Rectal smooth muscle tissue (tissue), 1 donor: ENCODE results near the gene KIAA1671.

Experiments used
- H3K27ac ChIP-seq: one replicate; pipeline ENCODE4 v1.7.0; 2013; ENCODE audit warnings: low read depth, low read length, inconsistent platforms
- H3K27me3 ChIP-seq: one replicate; pipeline ENCODE4 v1.7.0; 2013; ENCODE audit warnings: low read length; ENCODE audit not compliant: control insufficient read depth, insufficient read depth
- H3K36me3 ChIP-seq: one replicate; pipeline ENCODE4 v1.7.0; 2013; ENCODE audit warnings: low read length; ENCODE audit not compliant: control insufficient read depth, insufficient read depth
- H3K4me1 ChIP-seq: one replicate; pipeline ENCODE4 v1.7.0; 2013; ENCODE audit warnings: low read length; ENCODE audit not compliant: control insufficient read depth, insufficient read depth
- H3K4me3 ChIP-seq: one replicate; pipeline ENCODE4 v1.7.0; 2013; ENCODE audit warnings: low read length
- H3K9ac ChIP-seq: one replicate; pipeline ENCODE4 v1.7.0; 2013; ENCODE audit warnings: low read length

The KIAA1671 gene

GRCh38 chr22:24975813-24976341 lies 23.4 kb downstream of the KIAA1671 start:
- H3K4me3 ChIP-seq, result no peak overlapping the region
- H3K4me1 ChIP-seq, result no peaks in the 10 kb centered on the region
- H3K9ac ChIP-seq, result no peak overlapping the region
- H3K27me3 ChIP-seq, result no peaks in the 10 kb centered on the region
- H3K36me3 ChIP-seq, result no peaks in the 10 kb centered on the region
- no peak overlapping the region for H3K27ac ChIP-seq

GRCh38 chr22:24976442-24977218 lies 24.1 kb downstream of the KIAA1671 start:
- Histone ChIP-seq H3K9ac (no peak overlapping the region), H3K36me3 (no peaks in the 10 kb centered on the region), H3K27me3 (no peaks in the 10 kb centered on the region), H3K27ac (no peak overlapping the region), H3K4me3 (no peak overlapping the region), H3K4me1 (no peaks in the 10 kb centered on the region)

- Histone ChIP-seq H3K4me1 (no peaks in the 10 kb centered on the region), H3K27ac (peak overlapping the region; percentile 44), H3K27me3 (no peaks in the 10 kb centered on the region), H3K36me3 (no peaks in the 10 kb centered on the region), H3K4me3 (no peak overlapping the region), H3K9ac (no peak overlapping the region)
Measured at GRCh38 chr22:24977370-24978221, 25.1 kb downstream of the KIAA1671 start.

- no peak overlapping the region for H3K9ac ChIP-seq
- no peak overlapping the region for H3K27ac ChIP-seq
- H3K27me3 ChIP-seq, result no peaks in the 10 kb centered on the region
- H3K36me3 ChIP-seq, result no peaks in the 10 kb centered on the region
- H3K4me1 ChIP-seq, result no peaks in the 10 kb centered on the region
- H3K4me3 ChIP-seq, result no peak overlapping the region
Measured at GRCh38 chr22:24978308-24978707, 25.8 kb downstream of the KIAA1671 start.

- H3K27ac ChIP-seq, result no peak overlapping the region
Measured at GRCh38 chr22:24981066-24981465, 28.6 kb downstream of the KIAA1671 start.

GRCh38 chr22:24981656-24982055 lies 29.1 kb downstream of the KIAA1671 start:
- H3K27me3 ChIP-seq, result no peaks in the 10 kb centered on the region
- H3K4me3 ChIP-seq, result no peak overlapping the region
- H3K4me1 ChIP-seq, result no peaks in the 10 kb centered on the region
- H3K27ac ChIP-seq, result no peak overlapping the region
- no peak overlapping the region for H3K9ac ChIP-seq
- no peaks in the 10 kb centered on the region for H3K36me3 ChIP-seq

More at GRCh38 chr22:24981066-24981465, 28.6 kb downstream of the KIAA1671 start:
- Histone ChIP-seq H3K36me3 (no peaks in the 10 kb centered on the region), H3K27me3 (no peaks in the 10 kb centered on the region), H3K9ac (no peak overlapping the region), H3K4me1 (no peaks in the 10 kb centered on the region), H3K4me3 (no peak overlapping the region)

GRCh38 chr22:24982301-24983056 lies 30.0 kb downstream of the KIAA1671 start:
- Histone ChIP-seq H3K4me1 (no peaks in the 10 kb centered on the region), H3K4me3 (no peak overlapping the region), H3K27ac (no peak overlapping the region), H3K9ac (no peak overlapping the region), H3K27me3 (no peaks in the 10 kb centered on the region), H3K36me3 (no peaks in the 10 kb centered on the region)

- H3K4me3 ChIP-seq, result no peak overlapping the region
- H3K4me1 ChIP-seq, result no peaks in the 10 kb centered on the region
- no peak overlapping the region for H3K27ac ChIP-seq
- H3K36me3 ChIP-seq, result no peaks in the 10 kb centered on the region
- H3K27me3 ChIP-seq, result no peaks in the 10 kb centered on the region
- no peak overlapping the region for H3K9ac ChIP-seq
Measured at GRCh38 chr22:24983151-24983550, 30.6 kb downstream of the KIAA1671 start.

GRCh38 chr22:24984122-24984521 lies 31.6 kb downstream of the KIAA1671 start:
- Histone ChIP-seq H3K9ac (peak overlapping the region; percentile 11), H3K27me3 (no peaks in the 10 kb centered on the region), H3K4me3 (no peak overlapping the region), H3K27ac (no peak overlapping the region), H3K4me1 (no peaks in the 10 kb centered on the region), H3K36me3 (no peaks in the 10 kb centered on the region)

- H3K4me3 ChIP-seq, result no peak overlapping the region
- no peak overlapping the region for H3K9ac ChIP-seq
- H3K27me3 ChIP-seq, result no peaks in the 10 kb centered on the region
- H3K36me3 ChIP-seq, result no peaks in the 10 kb centered on the region
- H3K27ac ChIP-seq, result no peak overlapping the region
- no peaks in the 10 kb centered on the region for H3K4me1 ChIP-seq
Measured at GRCh38 chr22:24985826-24986214, 33.3 kb downstream of the KIAA1671 start.

- H3K4me3 ChIP-seq, result no peak overlapping the region
- H3K9ac ChIP-seq, result no peak overlapping the region
- no peaks in the 10 kb centered on the region for H3K36me3 ChIP-seq
- H3K27me3 ChIP-seq, result no peaks in the 10 kb centered on the region
- H3K4me1 ChIP-seq, result no peaks in the 10 kb centered on the region
- H3K27ac ChIP-seq, result no peak overlapping the region
Measured at GRCh38 chr22:24986816-24987215, 34.3 kb downstream of the KIAA1671 start.

- H3K36me3 ChIP-seq, result no peaks in the 10 kb centered on the region
- no peak overlapping the region for H3K4me3 ChIP-seq
- no peaks in the 10 kb centered on the region for H3K4me1 ChIP-seq
- no peak overlapping the region for H3K9ac ChIP-seq
- H3K27me3 ChIP-seq, result no peaks in the 10 kb centered on the region
- H3K27ac ChIP-seq, result no peak overlapping the region
Measured at GRCh38 chr22:24989135-24989534, 36.6 kb downstream of the KIAA1671 start.
